ENCODE results near the gene FMNL2.
"Not testable (repeated sequence)": the region's sequence is repeated elsewhere in the genome, so short reads cannot be mapped to it uniquely, and the experiment has no call there.

FMNL2 gene

GRCh38 chr2:152335016-152335725 is at the start of gene FMNL2:
Gene FMNL2, plus strand, starts transcription at chr2:152335174.
- DNase-seq (ENCODE audit: low spot score), result no peak

GRCh38 chr2:152292991-152293390 is 42.0 kb upstream of the FMNL2 start:
- no peak for DNase-seq (ENCODE audit: low spot score)

GRCh38 chr2:152297715-152298114 is 37.3 kb upstream of the FMNL2 start:
- no peak for DNase-seq (ENCODE audit: low spot score)

- DNase-seq (ENCODE audit: low spot score), result no peak
These were observed 36.2 kb upstream of the FMNL2 start for GRCh38 chr2:152298754-152299153.

- DNase-seq (ENCODE audit: low spot score), result no peak
These were observed 33.8 kb upstream of the FMNL2 start for GRCh38 chr2:152301131-152301530.

- DNase-seq (ENCODE audit: low spot score), result no peak
These were observed 31.0 kb upstream of the FMNL2 start for GRCh38 chr2:152303951-152304350.

- DNase-seq (ENCODE audit: low spot score), result no peak
These were observed 30.1 kb upstream of the FMNL2 start for GRCh38 chr2:152304836-152305235.

- no peak for DNase-seq (ENCODE audit: low spot score)
These were observed 27.1 kb upstream of the FMNL2 start for GRCh38 chr2:152307863-152308262.

- DNase-seq (ENCODE audit: low spot score), result no peak
These were observed 25.4 kb upstream of the FMNL2 start for GRCh38 chr2:152309352-152310214.

GRCh38 chr2:152319822-152320570 is 15.0 kb upstream of the FMNL2 start:
- no peak for DNase-seq (ENCODE audit: low spot score)

- DNase-seq (ENCODE audit: low spot score), result no peak
These were observed 14.2 kb upstream of the FMNL2 start for GRCh38 chr2:152320814-152321213.

GRCh38 chr2:152322222-152322621 is 12.8 kb upstream of the FMNL2 start:
- no peak for DNase-seq (ENCODE audit: low spot score)

GRCh38 chr2:152325126-152325525 is 9.8 kb upstream of the FMNL2 start:
- not testable (repeated sequence) for DNase-seq (ENCODE audit: low spot score)

- no peak for DNase-seq (ENCODE audit: low spot score)
These were observed 8.3 kb upstream of the FMNL2 start for GRCh38 chr2:152326710-152327109.

- DNase-seq (ENCODE audit: low spot score), result no peak
These were observed 7.0 kb upstream of the FMNL2 start for GRCh38 chr2:152328013-152328412.

- no peak for DNase-seq (ENCODE audit: low spot score)
These were observed 4.6 kb upstream of the FMNL2 start for GRCh38 chr2:152330235-152330866.

- DNase-seq (ENCODE audit: low spot score), result no peak
These were observed 316 bp upstream of the FMNL2 start for GRCh38 chr2:152334701-152335015.

- DNase-seq (ENCODE audit: low spot score), result no peak
These were observed 748 bp downstream of the FMNL2 start for GRCh38 chr2:152335726-152336118.

GRCh38 chr2:152336119-152336853 is 1.3 kb downstream of the FMNL2 start:
- DNase-seq (ENCODE audit: low spot score), result no peak

GRCh38 chr2:152336854-152337510 is 2.0 kb downstream of the FMNL2 start:
- no peak for DNase-seq (ENCODE audit: low spot score)

GRCh38 chr2:152337511-152337903 is 2.5 kb downstream of the FMNL2 start:
- no peak for DNase-seq (ENCODE audit: low spot score)

Data from hematopoietic multipotent progenitor cell treated with erythropoietin and hydrocortisone succinate and interleukin-3 and kit ligand, for 17 days (in vitro differentiated cells).